GM12872 (cell line): ENCODE results near the gene PRDM5.

ENCODE experiments used
- CTCF ChIP-seq: IDR thresholded peaks from 3 replicates; pipeline ENCODE4 v1.5.1; 2011; ENCODE audit warnings: low read depth, mild to moderate bottlenecking, low read length, moderate library complexity; ENCODE audit not compliant: insufficient read depth

PRDM5 gene

GRCh38 chr4:120923207-120923522 is 639 bp upstream of the PRDM5 start:
- no peak for TF ChIP-seq CTCF

- TF ChIP-seq CTCF, result no peak
Measured at GRCh38 chr4:120921456-120922380, 808 bp downstream of the PRDM5 start.

- no peak for TF ChIP-seq CTCF
Measured at GRCh38 chr4:120920666-120921065, 1.9 kb downstream of the PRDM5 start.

- TF ChIP-seq CTCF, result no peak
Measured at GRCh38 chr4:120919358-120919757, 3.2 kb downstream of the PRDM5 start.

GRCh38 chr4:120918788-120919187 is 3.7 kb downstream of the PRDM5 start:
- no peak for TF ChIP-seq CTCF

- TF ChIP-seq CTCF, result no peak
Measured at GRCh38 chr4:120918092-120918491, 4.4 kb downstream of the PRDM5 start.

- TF ChIP-seq CTCF, result no peak
Measured at GRCh38 chr4:120916937-120917336, 5.6 kb downstream of the PRDM5 start.
